ENCODE results near the gene GTF2F2.
A peak's percentile ranks its signal among the peaks of the same experiment; 100 is the strongest.

The GTF2F2 gene

DNA sequence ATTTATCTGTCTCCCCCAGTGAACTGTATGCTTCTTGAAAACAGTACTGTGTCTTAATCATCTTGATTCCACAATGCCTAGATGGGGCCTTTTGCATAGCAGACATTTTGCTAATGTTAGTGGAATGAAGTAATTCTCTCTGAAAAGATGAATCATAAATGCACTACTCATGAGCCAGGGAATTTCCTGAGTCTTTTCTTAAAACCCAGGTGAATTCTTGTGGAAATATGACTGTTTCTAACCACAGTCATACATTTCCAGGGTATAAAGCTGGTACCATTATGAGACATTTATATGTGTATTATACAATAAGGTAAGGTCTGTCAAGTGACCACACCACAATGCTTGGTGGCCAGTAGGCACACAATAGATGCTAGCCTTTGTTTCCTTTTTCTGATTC, 86.0 kb downstream of the GTF2F2 start:
- in situ Hi-C loops (cut with MboI; ENCODE audit: low pct_unique_long_range_greater_than_20kb, low sequenced_read_pairs, unreplicated experiment), result no loop called here
- DNase-seq (ENCODE audit: low spot score), result peak; percentile 14
- no peak for TF ChIP-seq CTCF (IDR thresholded peaks at IDR 0.05; ENCODE audit: extremely low read depth, insufficient read depth, missing control alignments)

- TF ChIP-seq CTCF (IDR thresholded peaks at IDR 0.05; ENCODE audit: extremely low read depth, insufficient read depth, missing control alignments), result no peak
- DNase-seq (ENCODE audit: low spot score), result no peak
- in situ Hi-C loops (cut with MboI; ENCODE audit: low pct_unique_long_range_greater_than_20kb, low sequenced_read_pairs, unreplicated experiment), result no loop called here
Observed at GRCh38 chr13:45207319-45207718, 87.0 kb downstream of the GTF2F2 start.

DNA sequence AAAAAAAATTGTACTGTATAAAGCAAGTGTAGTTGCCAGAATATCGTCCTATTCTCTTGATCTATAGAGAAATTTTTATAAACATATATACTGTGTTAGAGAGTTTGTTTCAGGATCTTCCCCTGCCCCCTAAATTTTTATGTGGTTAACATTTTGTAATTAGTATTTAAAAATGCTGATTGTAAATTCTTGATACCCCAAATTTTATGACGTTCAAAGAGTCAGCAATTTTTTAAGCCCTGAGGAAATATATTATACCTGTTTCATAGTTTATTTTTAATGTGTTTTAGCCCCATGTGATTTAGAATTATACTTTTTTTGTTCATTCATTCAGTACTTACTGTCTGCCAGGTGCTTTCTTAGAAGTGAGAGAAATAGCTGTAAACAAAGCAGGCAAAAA, 87.8 kb downstream of the GTF2F2 start:
- TF ChIP-seq CTCF (IDR thresholded peaks at IDR 0.05; ENCODE audit: extremely low read depth, insufficient read depth, missing control alignments), result no peak
- in situ Hi-C loops (cut with MboI; ENCODE audit: low pct_unique_long_range_greater_than_20kb, low sequenced_read_pairs, unreplicated experiment), result no loop called here
- no peak for DNase-seq (ENCODE audit: low spot score)

DNA sequence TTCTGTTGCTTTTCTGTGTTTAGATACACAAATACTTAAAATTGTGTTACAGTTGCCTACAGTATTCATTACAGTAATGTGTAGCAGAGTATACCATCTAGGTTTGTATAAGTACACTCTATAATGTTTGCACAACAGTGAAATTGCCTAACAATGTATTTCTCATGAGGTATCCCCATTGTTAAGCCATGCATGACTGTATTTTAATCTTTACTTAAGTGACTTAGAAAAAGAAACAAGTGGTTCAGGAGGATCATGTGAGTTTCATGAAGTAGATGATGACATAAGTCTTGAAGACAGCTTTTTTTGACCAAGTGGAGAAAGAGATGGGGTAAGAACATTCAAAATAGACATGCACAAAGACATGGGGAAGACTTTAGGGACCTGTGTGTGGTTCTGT, 88.9 kb downstream of the GTF2F2 start:
- in situ Hi-C loops (cut with MboI; ENCODE audit: low pct_unique_long_range_greater_than_20kb, low sequenced_read_pairs, unreplicated experiment), result no loop called here
- TF ChIP-seq CTCF (IDR thresholded peaks at IDR 0.05; ENCODE audit: extremely low read depth, insufficient read depth, missing control alignments), result no peak
- no peak for DNase-seq (ENCODE audit: low spot score)

GRCh38 chr13:45215392-45216077, 95.2 kb downstream of the GTF2F2 start:
- in situ Hi-C loops (cut with MboI; ENCODE audit: low pct_unique_long_range_greater_than_20kb, low sequenced_read_pairs, unreplicated experiment), result no loop called here
- no peak for DNase-seq (ENCODE audit: low spot score)
- TF ChIP-seq CTCF (IDR thresholded peaks at IDR 0.05; ENCODE audit: extremely low read depth, insufficient read depth, missing control alignments), result no peak

- no peak for TF ChIP-seq CTCF (IDR thresholded peaks at IDR 0.05; ENCODE audit: extremely low read depth, insufficient read depth, missing control alignments)
- no peak for DNase-seq (ENCODE audit: low spot score)
- in situ Hi-C loops (cut with MboI; ENCODE audit: low pct_unique_long_range_greater_than_20kb, low sequenced_read_pairs, unreplicated experiment), result no loop called here
Observed at GRCh38 chr13:45216193-45216592, 95.9 kb downstream of the GTF2F2 start.

Measured in GM13977 (cell line).